ENCODE results near the gene UBALD1. TPM values are rescaled to one million over a fixed set of nuclear protein-coding genes. Genes with fewer than 3 reads are reported as not detected.

UBALD1 gene
- total and polyA plus RNA-seq, 10 of the 15 experiments (the other 5 are each of a cell fraction or from before 2014, with no cell fraction given): 0.05 to 32.7 (median 5.1) TPM

DNA sequence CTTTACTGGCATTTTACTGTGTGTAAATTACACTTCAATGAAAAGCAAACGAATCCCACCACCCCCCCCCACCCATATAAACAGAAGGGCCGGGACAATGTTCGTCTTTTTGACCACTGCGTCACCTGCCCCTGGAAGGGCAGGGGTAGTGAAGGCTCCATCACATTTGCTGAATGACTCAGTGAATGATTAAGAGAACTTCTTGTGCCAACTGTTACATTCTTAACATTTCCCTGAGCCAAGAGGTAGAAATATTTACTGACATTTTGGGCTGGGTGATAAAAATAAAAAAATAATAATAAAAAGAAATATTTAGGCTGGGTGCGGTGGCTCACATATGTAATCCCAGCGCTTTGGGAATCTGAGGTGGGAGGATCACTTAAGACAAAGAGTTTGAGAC lies 34.4 kb downstream of the UBALD1 start (continued):
- TF ChIP-seq ZBTB33 (IDR thresholded peaks at IDR 0.05): no peak
- no peak for TF ChIP-seq ZNF384 (IDR thresholded peaks at IDR 0.05; ENCODE audit: borderline replicate concordance, low read depth, low read length)
- no peak for TF ChIP-seq MTA3 (IDR thresholded peaks at IDR 0.05; ENCODE audit: borderline replicate concordance, low read length)
- TF ChIP-seq MYC (IDR thresholded peaks at IDR 0.05; ENCODE audit: insufficient read depth, insufficient read length, insufficient replicate concordance, low read length, severe bottlenecking): no peak
- TF ChIP-seq RCOR1 (conservative IDR thresholded peaks at IDR 0.05; ENCODE audit: low read depth, low read length): no peak
- no peak for TF ChIP-seq TAF1 (IDR thresholded peaks at IDR 0.05; ENCODE audit: borderline replicate concordance, low read depth, low read length)
- TF ChIP-seq, protein P1, sequence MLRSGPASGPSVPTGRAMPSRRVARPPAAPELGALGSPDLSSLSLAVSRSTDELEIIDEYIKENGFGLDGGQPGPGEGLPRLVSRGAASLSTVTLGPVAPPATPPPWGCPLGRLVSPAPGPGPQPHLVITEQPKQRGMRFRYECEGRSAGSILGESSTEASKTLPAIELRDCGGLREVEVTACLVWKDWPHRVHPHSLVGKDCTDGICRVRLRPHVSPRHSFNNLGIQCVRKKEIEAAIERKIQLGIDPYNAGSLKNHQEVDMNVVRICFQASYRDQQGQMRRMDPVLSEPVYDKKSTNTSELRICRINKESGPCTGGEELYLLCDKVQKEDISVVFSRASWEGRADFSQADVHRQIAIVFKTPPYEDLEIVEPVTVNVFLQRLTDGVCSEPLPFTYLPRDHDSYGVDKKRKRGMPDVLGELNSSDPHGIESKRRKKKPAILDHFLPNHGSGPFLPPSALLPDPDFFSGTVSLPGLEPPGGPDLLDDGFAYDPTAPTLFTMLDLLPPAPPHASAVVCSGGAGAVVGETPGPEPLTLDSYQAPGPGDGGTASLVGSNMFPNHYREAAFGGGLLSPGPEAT (IDR thresholded peaks at IDR 0.05; ENCODE audit: low read depth): no peak

GRCh38 chr16:4578961-4579530 lies 35.6 kb downstream of the UBALD1 start:
- in situ Hi-C loops (cut with MboI) (no loop called here), intact Hi-C loops (cut with micrococcal nuclease; ENCODE audit: unreplicated experiment) (no loop called here)
- no peaks in the 10 kb centered on the region for H4K20me1 ChIP-seq (ENCODE audit: control insufficient read depth, insufficient read depth)
- POLR2A ChIA-PET: no interaction called here
- RAD21 ChIA-PET (ENCODE audit: unreplicated experiment): interaction anchor here (0.7 kb wide), 1 partner anchor 227 kb away, joined by 3 read pairs; no protein-coding TSS in a partner anchor
- WGBS (ENCODE audit: insufficient coverage, insufficient replicate concordance, low lambda C conversion rate, missing lambda C conversion rate): 53% methylated on average over 13 of the region's 13 CpGs
- H3K27me3 ChIP-seq (replicated peaks in 1 of 2; ENCODE audit: control insufficient read depth in 2 of 2, insufficient read depth in 2 of 2, low read length in 1 of 2): no peaks in the 10 kb centered on the region; a peak in 1 of 4 replicates
- SMC1A ChIA-PET (ENCODE audit: uncharacterized antibody, unreplicated experiment): no interaction called here
- no peak overlapping the region for H3K27ac ChIP-seq (ENCODE audit: control insufficient read depth, insufficient read depth)
- no peaks in the 10 kb centered on the region for H3K4me1 ChIP-seq (ENCODE audit: control insufficient read depth, insufficient read depth, low read length)
- H3K9me3 ChIP-seq (replicated peaks; ENCODE audit: control insufficient read depth, insufficient read depth, low read length): no peaks in the 10 kb centered on the region
- ATAC-seq (no peak), DNase-seq (ENCODE audit: low read depth, low spot score) (no peak), FAIRE-seq (no peak)
- no peak overlapping the region for H2AFZ ChIP-seq (ENCODE audit: control insufficient read depth, low read depth, low read length)
- no peak overlapping the region for H3K4me2 ChIP-seq (ENCODE audit: control insufficient read depth, insufficient read depth)
- H3K4me3 ChIP-seq: no peak overlapping the region
- BruUV-seq (replicated peaks): no TSS peak
- no peaks in the 10 kb centered on the region for H3K79me2 ChIP-seq (ENCODE audit: control insufficient read depth, insufficient read depth, low read length)
- H3K36me3 ChIP-seq (ENCODE audit: control insufficient read depth in 2 of 2, insufficient read depth in 2 of 2, low read length in 1 of 2): no peaks in the 10 kb centered on the region
- no peak overlapping the region for H3K9ac ChIP-seq (ENCODE audit: control insufficient read depth, insufficient read depth, low read length)
- CTCF ChIA-PET: no interaction called here
- TF ChIP-seq SMAD1 (IDR thresholded peaks at IDR 0.05; ENCODE audit: low read depth, partially characterized antibody) (no peak), MTA2 (IDR thresholded peaks at IDR 0.05; ENCODE audit: low read depth) (no peak), RAD21 (IDR thresholded peaks at IDR 0.05; ENCODE audit: insufficient read depth, low read depth, low read length) (no peak), PBX3 (IDR thresholded peaks at IDR 0.05; ENCODE audit: insufficient replicate concordance, low read depth, low read length) (no peak), IRF3 (IDR thresholded peaks at IDR 0.05) (no peak), PAX5 (IDR thresholded peaks at IDR 0.05; ENCODE audit: borderline replicate concordance, low read depth, low read length) (no peak), CBX3 (IDR thresholded peaks at IDR 0.05; ENCODE audit: borderline replicate concordance, low read depth) (no peak), NFYB (IDR thresholded peaks at IDR 0.05; ENCODE audit: insufficient read depth, low read depth, low read length) (no peak), EGR1 (IDR thresholded peaks at IDR 0.05; ENCODE audit: borderline replicate concordance in 1 of 2, low read depth in 2 of 2, low read length in 2 of 2) (no peak)

Measured in GM12878 (cell line).